GM12878 (cell line): ENCODE data around the gene GLA. TPM values are rescaled to one million over a fixed set of nuclear protein-coding genes. Genes with fewer than 3 reads are reported as not detected.
A peak's percentile ranks its signal among the peaks of the same experiment; 100 is the strongest.

Experiments used
- ATAC-seq: fragments of 200-7000 bp; cut with Tn5 transposase; 3 replicates; pipeline ENCODE4 v1.9.1; 2020; ENCODE audit warnings: mild to moderate bottlenecking, moderate library complexity
- BruUV-seq: library from RNA; stranded (reverse); fragments of 400-500 nt; replicated peaks from 2 replicates; lab custom pipeline; 2021; lab: Mats Ljungman, UMichigan
- CTCF ChIA-PET: fragments of 300-600 bp; sonication (Branson Sonifier 250); formaldehyde crosslinking; extraction: SDS; loops from one replicate; lab custom pipeline; 2021; ENCODE audit warnings: inconsistent platforms; lab: Yijun Ruan, JAX
- POLR2A ChIA-PET: fragments of 350-600 bp; formaldehyde crosslinking; extraction: SDS; loops from one replicate; lab custom pipeline; 2021; ENCODE audit warnings: inconsistent platforms; lab: Charles Lee
- RAD21 ChIA-PET: fragments of 300-600 bp; sonication (Branson Sonifier 250); formaldehyde crosslinking; loops from one replicate; lab custom pipeline; 2023; ENCODE audit warnings: antibody characterized with exemption; ENCODE audit not compliant: unreplicated experiment; lab: Charles Lee
- SMC1A ChIA-PET: fragments of 300-600 bp; sonication (Branson Sonifier 250); formaldehyde crosslinking; loops from one replicate; lab custom pipeline; 2023; ENCODE audit not compliant: unreplicated experiment, uncharacterized antibody; lab: Charles Lee
- DNase-seq: peaks from one replicate; pipeline ENCODE4 v3.0.0-alpha.2; 2011; ENCODE audit warnings: low read depth, low spot score
- FAIRE-seq: peaks from 3 replicates; lab custom pipeline; 2011; peaks lifted over from hg19 to GRCh38; lab: Jason Lieb, UNC
- H2AFZ ChIP-seq: 2 replicates; pipeline ENCODE4 v1.6.0; 2011; ENCODE audit warnings: low read depth, low read length, control low read depth; ENCODE audit not compliant: control insufficient read depth
- H3K27ac ChIP-seq: 2 replicates; pipeline ENCODE4 v1.5.1; 2011; ENCODE audit warnings: control low read depth; ENCODE audit not compliant: control insufficient read depth, insufficient read depth
- H3K27me3 ChIP-seq, 2 experiments: replicated peaks in 1 of 2; 2 replicates each; pipeline versions ENCODE4 v1.6.0 to v1.6.1; 2011; ENCODE audit warnings: low read length in 1 of 2; ENCODE audit not compliant: control insufficient read depth in 2 of 2, insufficient read depth in 2 of 2
- H3K36me3 ChIP-seq, 2 experiments: 2 replicates each; pipeline ENCODE4 v1.5.1; 2011; ENCODE audit warnings: low read length in 1 of 2; ENCODE audit not compliant: control insufficient read depth in 2 of 2, insufficient read depth in 2 of 2
- H3K4me1 ChIP-seq: 2 replicates; pipeline ENCODE4 v1.6.1; 2011; ENCODE audit warnings: mild to moderate bottlenecking, low read length, moderate library complexity, mixed read lengths; ENCODE audit not compliant: control insufficient read depth, insufficient read depth
- H3K4me2 ChIP-seq: 2 replicates; pipeline ENCODE4 v1.6.0; 2011; ENCODE audit warnings: control low read depth; ENCODE audit not compliant: control insufficient read depth, insufficient read depth
- H3K4me3 ChIP-seq: fragments of 200-600 bp; sonication (generic); 2 replicates; pipeline ENCODE4 v1.5.1; 2016
- H3K79me2 ChIP-seq: 2 replicates; pipeline ENCODE4 v1.6.0; 2011; ENCODE audit warnings: low read length; ENCODE audit not compliant: control insufficient read depth, insufficient read depth
- H3K9ac ChIP-seq: 2 replicates; pipeline ENCODE4 v1.8.0; 2011; ENCODE audit warnings: low read length, control low read depth, mixed read lengths; ENCODE audit not compliant: control insufficient read depth, insufficient read depth
- H3K9me3 ChIP-seq: replicated peaks from 3 replicates; pipeline ENCODE4 v1.5.1; 2011; ENCODE audit warnings: mild to moderate bottlenecking, low read length; ENCODE audit not compliant: control insufficient read depth, insufficient read depth
- H4K20me1 ChIP-seq: 2 replicates; pipeline ENCODE4 v1.6.0; 2011; ENCODE audit not compliant: control insufficient read depth, insufficient read depth
- ATF7 ChIP-seq: fragments of 450-650 bp; IDR thresholded peaks from 2 replicates; pipeline ENCODE4 v1.6.1; 2016; ENCODE audit warnings: low read depth, mild to moderate bottlenecking
- BACH1 ChIP-seq: fragments of 450-650 bp; IDR thresholded peaks from 2 replicates; pipeline ENCODE4 v1.6.1; 2017; ENCODE audit warnings: mild to moderate bottlenecking, borderline replicate concordance
- CHD1 ChIP-seq: IDR thresholded peaks from 2 replicates; pipeline ENCODE4 v1.6.1; 2012; ENCODE audit warnings: low read depth, low read length, improper control_type of control experiment
- CHD2 ChIP-seq: IDR thresholded peaks from 2 replicates; pipeline ENCODE4 v1.6.1; 2011; ENCODE audit warnings: low read depth, low read length, improper control_type of control experiment, borderline replicate concordance
- EP300 ChIP-seq, 2 experiments: fragments of 150-350 bp in 1 of 2; IDR thresholded peaks; 2 replicates each; pipeline ENCODE4 v1.6.1; 2011 to 2012; ENCODE audit warnings: low read depth in 2 of 2, low read length in 2 of 2, borderline replicate concordance in 1 of 2, improper control_type of control experiment in 1 of 2, inconsistent platforms in 1 of 2; ENCODE audit not compliant: control insufficient read depth in 1 of 2
- IKZF1 ChIP-seq: fragments of 450-650 bp; conservative IDR thresholded peaks from 2 replicates; pipeline ENCODE4 v1.6.1; 2017; ENCODE audit warnings: antibody characterized with exemption, mild to moderate bottlenecking
- MEF2A ChIP-seq: IDR thresholded peaks from 2 replicates; pipeline ENCODE4 v1.6.1; 2011; ENCODE audit warnings: low read depth, mild to moderate bottlenecking, low read length, moderate library complexity; ENCODE audit not compliant: insufficient read depth
- POU2F2 ChIP-seq: IDR thresholded peaks from 3 replicates; pipeline ENCODE4 v1.6.1; 2011; ENCODE audit warnings: low read depth, mild to moderate bottlenecking, low read length, borderline replicate concordance
- SUZ12 ChIP-seq: fragments of 200-600 bp; sonication (generic); IDR thresholded peaks from one replicate; pipeline ENCODE4 v1.6.1; 2018; ENCODE audit warnings: antibody characterized with exemption, mild to moderate bottlenecking; ENCODE audit not compliant: unreplicated experiment
- TCF12 ChIP-seq: IDR thresholded peaks from 2 replicates; pipeline ENCODE4 v1.6.1; 2011; ENCODE audit warnings: low read depth, mild to moderate bottlenecking, low read length
- ZBTB33 ChIP-seq: fragments of 450-650 bp; IDR thresholded peaks from 2 replicates; pipeline ENCODE4 v1.6.1; 2017; ENCODE audit warnings: mild to moderate bottlenecking
- WGBS: methylation state at CpG from one replicate; pipeline ENCODE4 v1.1.6; 2016; ENCODE audit warnings: low lambda C conversion rate; ENCODE audit not compliant: insufficient replicate concordance, insufficient coverage; ENCODE audit errors: missing lambda C conversion rate; 5-methylcytosine and 5-hydroxymethylcytosine counted together
- in situ Hi-C: fragments of 300-500 bp; cut with MboI; formaldehyde crosslinking; loops from 9 replicates; pipeline ENCODE4 v1.14.3; 2018; ENCODE audit warnings: mixed read lengths
- intact Hi-C: fragments of 100-400 bp; cut with micrococcal nuclease; formaldehyde crosslinking; loops from one replicate; pipeline ENCODE4 v1.14.2; 2022; ENCODE audit not compliant: unreplicated experiment
- polyA plus RNA-seq, 11 experiments: library from polyadenylated mRNA; depleted of rRNA in 4 of 11; unstranded in 6 of 11; stranded (reverse) in 5 of 11; fragments of >200 nt; fragmentation: Nextera tagmentation in 4 of 11; fragmentation: Illumina TruSeq in 1 of 11; extraction: Ambion mirVana in 4 of 11; extraction: Trizol in 1 of 11; gene quantifications; 1 replicate in 1 of 11; 2 replicates in 10 of 11; pipeline versions ENCODE4 v1.2.1 to v1.2.3, GENCODE V29; 2011 to 2016; ENCODE audit warnings: inconsistent platforms in 2 of 11, missing spikeins in 2 of 11, low read depth in 1 of 11
- total RNA-seq, 4 experiments: library from RNA; depleted of rRNA in 3 of 4; stranded (reverse); fragments of >200 nt in 3 of 4; fragmentation: Illumina TruSeq in 1 of 4; extraction: Trizol in 1 of 4; gene quantifications; 2 replicates each; pipeline versions ENCODE4 v1.2.1 to v1.2.3, GENCODE V29; 2013 to 2021

The GLA gene
- total and polyA plus RNA-seq, 10 of the 15 experiments (the other 5 are each of a cell fraction or from before 2014, with no cell fraction given): 23.8 to 66.4 (median 29.1) TPM

- in situ Hi-C loops: no loop called here
- H4K20me1 ChIP-seq: no peaks in the 10 kb centered on the region
- ChIA-PET POLR2A (interaction anchor here (0.5 to 1.7 kb wide), 3 partner anchors 22 to 353 kb away, joined by 3 to 4 read pairs (median 3); no protein-coding TSS in a partner anchor), RAD21 (no interaction called here), CTCF (no interaction called here), SMC1A (no interaction called here)
- no peaks in the 10 kb centered on the region for H3K79me2 ChIP-seq
- DNase-seq (no peak), ATAC-seq (no peak), FAIRE-seq (no peak)
- H3K27ac ChIP-seq: no peak overlapping the region
- intact Hi-C loops: no loop called here
- TF ChIP-seq ZBTB33: no peak
- no peak for TF ChIP-seq ATF7
- TSS peak; percentile 8 for BruUV-seq
- no peaks in the 10 kb centered on the region for H3K27me3 ChIP-seq
- H3K4me1 ChIP-seq: 0 out of 2 replicates have a peak, but pooled peaks cover 2% of the 10 kb centered on the region
- no peak overlapping the region for H3K4me3 ChIP-seq
- H2AFZ ChIP-seq: no peak overlapping the region
- no peak overlapping the region for H3K9ac ChIP-seq
- H3K4me2 ChIP-seq: no peak overlapping the region
- no peaks in the 10 kb centered on the region; a peak in 2 of 4 replicates for H3K36me3 ChIP-seq
- H3K9me3 ChIP-seq: no peaks in the 10 kb centered on the region
These were observed 38.9 kb downstream of the GLA start for GRCh38 chrX:101368800-101369199.

GRCh38 chrX:101365301-101365795, 42.4 kb downstream of the GLA start:
- ChIA-PET SMC1A (interaction anchor here (1.3 kb wide), 1 partner anchor 14 kb away, joined by 3 read pairs; no protein-coding TSS in a partner anchor), RAD21 (no interaction called here), POLR2A (no interaction called here), CTCF (interaction anchor here (1.1 kb wide), 1 partner anchor 25 kb away, joined by 3 read pairs; no protein-coding TSS in a partner anchor)
- Histone ChIP-seq H3K9ac (no peak overlapping the region), H3K27ac (no peak overlapping the region), H3K4me2 (no peak overlapping the region), H3K79me2 (no peaks in the 10 kb centered on the region), H3K4me3 (no peak overlapping the region), H4K20me1 (no peaks in the 10 kb centered on the region), H3K4me1 (no peaks in the 10 kb centered on the region), H3K36me3 (peaks cover 0 to 5% of the 10 kb centered on the region in 2 experiments; a peak in 3 of 4 replicates), H2AFZ (no peak overlapping the region), H3K27me3 (no peaks in the 10 kb centered on the region), H3K9me3 (no peaks in the 10 kb centered on the region)
- no TSS peak for BruUV-seq
- ATAC-seq (no peak), DNase-seq (no peak), FAIRE-seq (no peak)
- intact Hi-C loops: no loop called here
- 96% methylated on average over 1 of the region's 1 CpG for WGBS
- in situ Hi-C loops: no loop called here
- TF ChIP-seq MEF2A: no peak
- no peak for TF ChIP-seq TCF12
- no peak for TF ChIP-seq POU2F2
- TF ChIP-seq BACH1: no peak
- no peak for TF ChIP-seq CHD1
- TF ChIP-seq CHD2: no peak
- TF ChIP-seq EP300 (IDR thresholded peaks at IDR 0.05; ENCODE audit: borderline replicate concordance in 1 of 2, control insufficient read depth in 1 of 2, low read depth in 2 of 2, low read length in 2 of 2): no peak
- TF ChIP-seq IKZF1: no peak
- TF ChIP-seq SUZ12: no peak
